Heart right ventricle (tissue), 16 donors: ENCODE measurements around the gene ARHGEF7. TPM values are rescaled to one million over a fixed set of nuclear protein-coding genes. Genes with fewer than 3 reads are reported as not detected.
A peak's percentile ranks its signal among the peaks of the same experiment; 100 is the strongest.

ENCODE experiments used
- ATAC-seq, 8 donors: fragments of 200-7000 bp; cut with Tn5 transposase; one replicate each; pipeline ENCODE4 v1.9.1; 2020; ENCODE audit warnings: mild to moderate bottlenecking in 8 of 8, moderate library complexity in 8 of 8, moderate number of reproducible peaks in 1 of 8
- DNase-seq, 2 donors: peaks; one replicate each; pipeline ENCODE4 v3.0.0-alpha.2; 2020
- H3K27ac ChIP-seq, 10 donors: fragments of 200-600 bp; sonication (generic) in 2 of 10; one replicate each; pipeline versions ENCODE4 v1.5.0 to v1.8.0; 2020 to 2022; ENCODE audit warnings: mild to moderate bottlenecking in 3 of 10
- H3K27me3 ChIP-seq, 7 donors: fragments of 200-600 bp; one replicate each; pipeline ENCODE4 v1.8.0; 2021 to 2022; ENCODE audit warnings: mild to moderate bottlenecking in 2 of 7
- H3K36me3 ChIP-seq, 9 donors: fragments of 200-600 bp; sonication (generic) in 1 of 9; one replicate each; pipeline versions ENCODE4 v1.5.0 to v1.8.0; 2020 to 2022; ENCODE audit warnings: mild to moderate bottlenecking in 2 of 9
- H3K4me1 ChIP-seq, 9 donors: fragments of 200-600 bp; sonication (generic) in 1 of 9; one replicate each; pipeline versions ENCODE4 v1.5.0 to v1.8.0; 2020 to 2022; ENCODE audit warnings: mild to moderate bottlenecking in 4 of 9
- H3K4me3 ChIP-seq, 10 donors: fragments of 200-600 bp; sonication (generic) in 2 of 10; one replicate each; pipeline versions ENCODE4 v1.5.0 to v1.8.0; 2020 to 2022; ENCODE audit warnings: mild to moderate bottlenecking in 7 of 10, moderate library complexity in 2 of 10
- H3K9me3 ChIP-seq, 11 donors: fragments of 200-600 bp in 10 of 11; sonication (generic) in 2 of 11; one replicate each; pipeline versions ENCODE4 v1.5.0 to v1.8.0; 2013 to 2022; ENCODE audit warnings: mild to moderate bottlenecking in 2 of 11, control low read depth in 1 of 11, moderate library complexity in 1 of 11
- WGBS, 2 donors: extraction: QIAGEN DNeasy Blood & Tissue Kit; methylation state at CpG; one replicate each; pipeline ENCODE4 v1.1.7; 2013; ENCODE audit warnings: inconsistent platforms in 1 of 2; 5-methylcytosine and 5-hydroxymethylcytosine counted together
- intact Hi-C, 10 donors: fragments of 100-400 bp; cut with DNase I; formaldehyde crosslinking; loops; one replicate each; pipeline versions ENCODE4 v1.11.1 to v1.14.2; 2022
- polyA plus RNA-seq, 2 donors: library from polyadenylated mRNA; stranded (reverse); fragments of 200-250 nt; gene quantifications; one replicate each; pipeline ENCODE4 v1.2.3, GENCODE V29; 2013
- total RNA-seq, 10 donors: library from RNA; stranded (reverse); fragmentation: NEBNext Ultra II Directional in 3 of 10; extraction: Animal tissue kit (Norgen Biotek cat#: 25700) in 3 of 10; gene quantifications; one replicate each; pipeline versions ENCODE4 v1.2.1 to v1.2.4, GENCODE V29; 2021 to 2023
- TF ChIP-seq, protein P1 (sequence below), 9 donors: fragments of 200-600 bp; sonication (generic) in 2 of 9; IDR thresholded peaks; one replicate each; pipeline versions ENCODE4 v1.5.0 to v1.8.0; 2021 to 2022; ENCODE audit warnings: antibody characterized with exemption in 9 of 9, mild to moderate bottlenecking in 5 of 9, moderate library complexity in 1 of 9
- donor health status: Arrhythmogenic right ventricular cardiomyopathy.
- donor health status: ischemic (EF 13 %, LVEDD 7.1; RV severe dilation, severe dysfunction).
- donor health status: healthy with polysubstance abuse.
- donor health status: DM: no; HTN: yes; CAD: no.
- donor health status: DM: no; HTN: no; CAD: no.
- donor health status: ischemic (EF 25% LVEDD 6.9; RV normal size, moderate dysfunction).
- donor health status: ischemic (EF 25% LVEDD 5.7; RV mildly dilated, moderate dysfunction).
- donor health status: healthy.
- donor health status: DM: yes; HTN: yes; CAD: no.
- donor health status: Ischemic cardiomyopathy.
- donor health status: ischemic (EF 35%, LVEDD 5.7; RV mildly dilated, moderate dysfunction).
- donor health status: nonischemic (EF 11% LVEDD 7.7; RV severe dilation, severe dysfunction).
- donor health status: DM: yes; HTN: yes; CAD: no.
- donor health status: PGD.
- donor health status: ischemic (EF 29% LVEDD 5.4; RV normal size, mild dysfunction).
- donor health status: nonischemic (EF 23%, LVEDD 6.1; RV moderate dilation, normal function).

ARHGEF7 gene
- total and polyA plus RNA-seq, 12 donors: 18.4 to 56.6 (median 43.1) TPM

DNA sequence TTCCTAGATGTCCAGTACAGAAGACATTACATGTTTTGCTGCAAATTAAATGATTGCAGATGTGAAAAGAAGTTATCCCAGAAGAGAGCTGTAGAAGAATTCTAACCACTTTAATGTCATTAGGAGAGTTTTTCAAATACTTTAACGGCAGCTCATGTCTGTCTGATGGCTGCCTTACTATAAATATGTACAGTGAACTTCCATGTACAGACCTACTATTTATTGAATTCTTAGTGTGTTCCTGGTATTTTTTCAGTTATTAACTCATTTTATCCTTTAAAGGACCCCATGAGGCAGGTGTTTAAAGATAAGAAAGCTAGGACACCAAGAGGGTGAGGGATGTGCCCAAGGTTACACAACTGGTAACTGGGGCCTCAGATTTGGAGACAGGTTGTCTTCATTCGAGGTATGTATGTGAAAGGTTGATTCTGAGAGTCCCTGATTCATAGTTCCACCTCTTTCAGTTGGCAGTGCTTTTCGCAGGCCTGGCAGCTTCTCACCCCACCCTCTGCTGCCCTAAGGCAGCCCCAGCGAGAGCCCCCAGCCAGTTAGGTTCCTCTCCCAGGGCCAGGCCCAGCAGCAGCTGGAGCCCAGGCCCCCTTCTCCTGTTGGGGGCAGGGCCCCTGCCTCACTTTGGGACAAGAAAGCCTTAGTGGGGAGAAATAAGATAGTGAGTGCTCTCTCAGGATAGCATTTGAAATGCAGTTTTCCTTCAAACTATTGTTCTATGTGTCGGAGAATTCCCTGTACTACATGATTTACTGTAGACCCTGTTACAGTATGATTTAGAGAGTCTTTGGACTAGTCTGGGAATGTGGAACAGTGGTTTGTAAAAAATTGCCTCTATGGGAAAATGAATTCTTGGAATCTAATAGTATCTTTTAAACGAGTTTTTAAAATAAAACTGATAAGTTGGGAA is 137.6 kb downstream of the ARHGEF7 start:
- WGBS, 2 donors: 44 to 61% methylated on average over 6 of the region's 6 CpGs
- H3K36me3 ChIP-seq: peaks cover 0 to 92% (median 7%) of the 10 kb centered on the region in 9 donors
- H3K9me3 ChIP-seq: peaks cover 0 to 4% (median 0%) of the 10 kb centered on the region in 11 donors
- H3K4me3 ChIP-seq: no peak overlapping the region
- intact Hi-C loops: no loop called here
- ATAC-seq (peak; percentile 45 to 84 (median 69)), DNase-seq (no peak)
- H3K27me3 ChIP-seq: no peaks in the 10 kb centered on the region
- peak overlapping the region in 9 of 10 donors; percentile 30 to 79 (median 45) for H3K27ac ChIP-seq
- H3K4me1 ChIP-seq: peaks cover 4 to 59% (median 44%) of the 10 kb centered on the region in 9 donors
- TF ChIP-seq, protein P1, sequence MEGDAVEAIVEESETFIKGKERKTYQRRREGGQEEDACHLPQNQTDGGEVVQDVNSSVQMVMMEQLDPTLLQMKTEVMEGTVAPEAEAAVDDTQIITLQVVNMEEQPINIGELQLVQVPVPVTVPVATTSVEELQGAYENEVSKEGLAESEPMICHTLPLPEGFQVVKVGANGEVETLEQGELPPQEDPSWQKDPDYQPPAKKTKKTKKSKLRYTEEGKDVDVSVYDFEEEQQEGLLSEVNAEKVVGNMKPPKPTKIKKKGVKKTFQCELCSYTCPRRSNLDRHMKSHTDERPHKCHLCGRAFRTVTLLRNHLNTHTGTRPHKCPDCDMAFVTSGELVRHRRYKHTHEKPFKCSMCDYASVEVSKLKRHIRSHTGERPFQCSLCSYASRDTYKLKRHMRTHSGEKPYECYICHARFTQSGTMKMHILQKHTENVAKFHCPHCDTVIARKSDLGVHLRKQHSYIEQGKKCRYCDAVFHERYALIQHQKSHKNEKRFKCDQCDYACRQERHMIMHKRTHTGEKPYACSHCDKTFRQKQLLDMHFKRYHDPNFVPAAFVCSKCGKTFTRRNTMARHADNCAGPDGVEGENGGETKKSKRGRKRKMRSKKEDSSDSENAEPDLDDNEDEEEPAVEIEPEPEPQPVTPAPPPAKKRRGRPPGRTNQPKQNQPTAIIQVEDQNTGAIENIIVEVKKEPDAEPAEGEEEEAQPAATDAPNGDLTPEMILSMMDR (IDR thresholded peaks at IDR 0.05): no peak

DNA sequence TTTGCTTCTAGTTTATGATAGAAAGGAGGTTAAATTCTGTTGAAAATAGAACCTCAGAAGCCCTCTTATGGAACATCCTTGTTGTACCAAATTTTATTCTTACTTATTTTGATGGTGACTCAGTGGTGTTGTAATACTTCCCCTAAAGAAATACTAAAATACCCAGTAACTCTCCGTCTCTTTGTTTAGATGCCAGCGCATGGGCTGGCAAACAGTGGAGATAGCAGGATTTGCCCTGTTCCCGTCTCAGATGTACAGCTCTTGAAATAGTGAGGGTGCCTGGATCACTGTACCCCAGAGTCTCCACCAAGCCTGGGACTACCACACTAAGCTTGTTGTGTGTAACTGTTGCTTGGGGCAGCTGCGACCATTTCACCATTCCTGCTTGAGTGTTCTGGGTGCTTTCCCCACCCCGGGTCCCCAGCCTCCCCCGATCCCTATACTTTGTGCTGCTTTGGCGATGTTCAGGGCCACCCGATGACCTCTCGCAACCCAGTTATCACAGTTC is 138.3 kb downstream of the ARHGEF7 start:
- TF ChIP-seq, protein P1 (IDR thresholded peaks at IDR 0.05): no peak
- 88 to 89% methylated on average over 9 of the region's 9 CpGs for WGBS, 2 donors
- peak in 1 of 8 donors; percentile 8 for ATAC-seq
- H3K27me3 ChIP-seq: no peaks in the 10 kb centered on the region
- peak overlapping the region in 8 of 10 donors; percentile 30 to 79 (median 54) for H3K27ac ChIP-seq
- peaks cover 4 to 52% (median 37%) of the 10 kb centered on the region in 9 donors for H3K4me1 ChIP-seq
- peaks cover 0 to 4% (median 0%) of the 10 kb centered on the region in 11 donors for H3K9me3 ChIP-seq
- peaks cover 0 to 92% (median 11%) of the 10 kb centered on the region in 9 donors for H3K36me3 ChIP-seq
- intact Hi-C loops: no loop called here
- no peak overlapping the region for H3K4me3 ChIP-seq
- DNase-seq: no peak

DNA sequence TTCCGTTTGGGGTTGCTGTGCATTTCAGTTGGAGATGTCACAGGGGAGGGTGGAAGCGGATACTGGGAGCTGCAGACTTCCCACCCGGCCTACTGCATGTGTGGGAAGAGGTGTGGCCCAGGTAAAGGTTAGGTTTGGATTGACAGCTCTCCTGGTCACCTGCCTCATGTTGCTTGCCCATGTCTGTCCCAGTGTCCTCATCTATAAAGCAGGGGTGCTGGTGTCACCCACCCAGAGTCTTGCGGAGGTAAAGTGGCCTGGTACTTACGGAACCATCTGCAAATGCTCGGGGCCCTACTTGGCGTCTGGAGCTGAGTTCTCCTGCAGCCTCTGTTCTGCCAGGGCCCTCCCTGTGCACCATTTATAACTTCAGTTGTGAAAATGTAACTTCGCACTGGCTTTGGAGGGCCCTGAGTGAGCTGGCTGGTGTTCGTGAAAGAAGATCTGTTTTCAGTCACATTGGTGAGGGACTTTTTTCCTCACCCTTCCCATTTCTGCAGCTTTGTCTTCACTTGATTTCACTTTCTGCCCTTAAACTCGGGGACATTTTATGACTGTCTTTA is 140.2 kb downstream of the ARHGEF7 start:
- intact Hi-C loops: no loop called here
- Histone ChIP-seq H3K4me1 (peaks cover 4 to 33% (median 24%) of the 10 kb centered on the region in 9 donors), H3K9me3 (peaks cover 0 to 20% (median 0%) of the 10 kb centered on the region in 11 donors), H3K27ac (no peak overlapping the region), H3K4me3 (no peak overlapping the region), H3K36me3 (peaks cover 0 to 93% (median 22%) of the 10 kb centered on the region in 9 donors), H3K27me3 (no peaks in the 10 kb centered on the region)
- WGBS, 2 donors: 93 to 97% methylated on average over 10 of the region's 10 CpGs
- ATAC-seq (no peak), DNase-seq (no peak)
- TF ChIP-seq, protein P1 (IDR thresholded peaks at IDR 0.05): no peak

DNA sequence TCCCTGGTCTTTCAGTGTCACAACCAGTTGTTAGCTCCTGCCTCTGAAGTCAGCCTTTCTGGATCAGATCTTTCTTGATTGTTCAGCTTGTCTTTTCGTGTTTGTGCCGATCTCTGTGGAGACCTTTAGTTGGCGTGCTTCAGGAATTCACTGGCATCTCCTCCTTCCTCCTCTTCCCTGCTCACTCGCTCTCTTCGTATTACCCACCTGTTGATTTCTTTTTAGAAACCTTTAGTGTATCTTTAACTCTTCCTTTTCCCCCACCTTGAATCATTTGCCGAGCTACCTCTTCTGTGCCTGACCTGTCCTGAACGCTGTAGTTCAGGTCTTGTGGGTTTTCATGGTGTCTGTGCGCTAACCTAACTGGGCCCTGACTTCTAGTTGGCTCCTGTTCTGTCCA is 141.3 kb downstream of the ARHGEF7 start:
- H3K4me1 ChIP-seq: peaks cover 4 to 34% (median 19%) of the 10 kb centered on the region in 9 donors

More for the DNA sequence above, 141.3 kb downstream of the ARHGEF7 start:
- Histone ChIP-seq H3K4me3 (no peak overlapping the region), H3K36me3 (peaks cover 0 to 82% (median 22%) of the 10 kb centered on the region in 9 donors), H3K9me3 (peaks cover 0 to 20% (median 0%) of the 10 kb centered on the region in 11 donors), H3K27me3 (no peaks in the 10 kb centered on the region), H3K27ac (no peak overlapping the region)
- TF ChIP-seq, protein P1 (IDR thresholded peaks at IDR 0.05): no peak
- WGBS, 2 donors: 96% methylated on average over 8 of the region's 8 CpGs
- no peak for DNase-seq
- ATAC-seq: no peak
- intact Hi-C loops: no loop called here
